HG02623 (cell line): ENCODE measurements around the gene BTBD6.

Source experiments
- ATAC-seq: cut with Tn5 transposase; IDR thresholded peaks from one replicate; pipeline ENCODE4 v1.9.1; 2021; ENCODE audit warnings: moderate library complexity; ENCODE audit not compliant: unreplicated experiment

The BTBD6 gene

DNA sequence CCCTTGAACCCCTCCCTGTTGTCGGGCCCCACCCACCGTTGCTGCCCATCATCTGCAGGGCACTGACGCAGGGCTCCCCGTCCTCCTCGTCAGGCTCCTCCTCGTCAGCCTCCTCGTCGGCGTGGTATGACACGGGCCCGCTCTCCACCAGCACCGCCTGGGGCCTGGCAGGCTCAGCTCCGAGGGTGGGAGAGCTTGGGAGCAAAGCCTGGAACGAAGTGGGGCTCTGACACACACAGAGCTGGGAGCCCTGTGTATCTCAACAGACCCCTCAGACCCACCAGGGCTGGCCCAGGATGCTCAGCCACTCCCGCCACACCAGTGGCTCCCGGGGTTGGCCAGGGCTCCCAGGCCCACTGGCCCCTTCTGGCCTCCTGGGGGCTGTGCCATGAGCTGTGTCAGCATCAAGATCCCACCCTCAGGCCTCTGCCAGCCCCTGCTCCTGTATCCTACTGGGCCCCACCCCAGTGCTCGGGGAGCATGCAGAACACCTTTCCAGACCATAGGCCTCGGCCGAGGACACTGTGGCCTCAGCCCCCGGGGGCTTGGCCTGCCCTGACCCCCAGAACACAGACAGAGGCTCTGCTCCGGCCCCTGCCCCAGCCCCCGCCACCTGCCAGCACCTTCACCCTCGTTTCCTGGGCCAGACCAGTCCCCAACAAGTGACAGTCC, 37.1 kb upstream of the BTBD6 start:
- ATAC-seq = no peak

- ATAC-seq = no peak
Measured at GRCh38 chr14:105211758-105212089, 36.6 kb upstream of the BTBD6 start.

DNA sequence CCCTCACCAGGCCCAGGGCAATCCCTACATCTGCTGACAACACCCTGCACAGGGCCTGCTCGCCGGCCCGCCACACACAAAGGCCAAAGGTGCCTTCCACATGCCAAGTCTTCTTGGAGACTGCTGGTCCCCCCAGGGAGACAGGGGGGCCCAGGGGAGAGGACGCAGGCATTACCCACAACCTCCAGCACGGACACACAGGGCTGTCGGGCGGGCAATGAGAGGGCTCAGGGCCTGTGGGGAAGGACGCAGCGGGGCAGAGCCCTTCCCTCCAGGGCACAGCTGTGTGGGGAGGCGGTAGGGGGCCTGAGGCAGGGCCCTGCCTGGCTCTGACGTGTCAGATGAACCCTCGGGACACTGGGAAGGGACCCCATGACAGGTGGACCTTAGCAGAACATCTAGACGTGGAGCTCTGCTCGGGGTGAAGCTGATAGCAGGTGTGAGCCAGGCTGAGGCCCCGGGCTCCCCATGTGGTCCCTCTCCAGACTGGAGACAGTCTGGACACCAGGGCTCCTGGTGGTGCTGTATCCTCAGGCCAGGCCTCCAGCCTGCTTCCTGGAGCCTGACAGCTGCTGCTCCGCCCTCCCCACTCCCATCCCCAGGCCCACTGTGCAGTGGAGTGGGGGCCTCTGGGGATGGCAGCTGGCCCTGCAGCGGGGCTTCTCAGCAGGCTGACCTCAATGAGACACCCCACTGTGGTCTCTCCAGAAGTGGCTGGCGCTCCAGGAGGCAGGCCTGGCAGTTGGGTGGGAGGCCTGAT, 35.6 kb upstream of the BTBD6 start:
- ATAC-seq = no peak

GRCh38 chr14:105213361-105213760, 35.0 kb upstream of the BTBD6 start:
- ATAC-seq = no peak

DNA sequence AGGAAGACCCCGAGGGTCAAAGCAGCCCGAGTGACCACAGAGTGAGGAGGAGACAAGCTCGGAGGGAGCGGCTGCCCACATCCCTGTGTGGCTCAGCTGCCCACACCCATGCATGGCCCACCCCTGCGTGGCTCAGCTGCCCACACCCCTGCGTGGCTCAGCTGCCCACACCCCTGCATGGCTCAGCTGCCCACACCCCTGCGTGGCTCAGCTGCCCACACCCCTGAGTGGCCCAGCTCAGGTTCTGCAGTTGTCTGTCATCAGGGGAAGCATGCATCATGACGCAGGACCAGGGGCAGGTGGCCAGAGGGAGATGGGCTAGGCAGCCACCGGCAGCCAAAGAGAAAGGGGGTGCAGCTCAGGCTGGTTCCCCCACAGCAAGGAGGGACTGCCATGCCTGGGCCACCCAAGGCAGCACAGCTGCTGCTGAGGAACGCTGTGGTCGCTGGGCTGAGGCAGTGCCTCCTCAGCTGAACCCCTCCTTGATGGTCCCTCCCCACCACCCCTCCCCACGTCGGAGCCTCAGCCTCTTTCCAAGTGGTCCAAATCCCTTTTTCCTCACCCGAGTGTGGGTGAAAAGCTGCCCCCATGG, 33.9 kb upstream of the BTBD6 start:
- no peak for ATAC-seq

GRCh38 chr14:105215602-105216001, 32.7 kb upstream of the BTBD6 start:
- ATAC-seq = no peak

GRCh38 chr14:105216490-105217247, 31.7 kb upstream of the BTBD6 start:
- ATAC-seq = no peak

DNA sequence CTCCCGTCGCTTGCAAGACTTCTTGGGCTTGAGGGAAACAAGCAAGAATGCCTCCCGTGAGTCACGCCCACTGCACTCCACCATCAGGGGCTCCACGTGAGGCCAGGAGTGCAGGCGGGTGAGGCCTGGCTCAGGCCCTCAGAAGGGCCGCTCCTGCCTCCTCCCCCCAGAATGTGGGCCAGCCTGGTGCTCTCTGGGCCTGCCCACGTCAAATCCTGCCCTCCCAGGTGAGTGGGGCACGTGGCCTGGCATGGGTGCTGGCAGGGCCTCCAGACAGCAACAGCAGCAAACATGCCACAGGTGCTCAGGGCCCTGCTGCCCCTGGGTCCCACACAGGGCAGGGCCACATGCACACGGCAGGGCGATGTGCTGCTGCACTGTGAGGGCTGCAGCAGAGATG, 30.6 kb upstream of the BTBD6 start:
- no peak for ATAC-seq

- no peak for ATAC-seq
Measured at GRCh38 chr14:105218611-105219010, 29.7 kb upstream of the BTBD6 start.

DNA sequence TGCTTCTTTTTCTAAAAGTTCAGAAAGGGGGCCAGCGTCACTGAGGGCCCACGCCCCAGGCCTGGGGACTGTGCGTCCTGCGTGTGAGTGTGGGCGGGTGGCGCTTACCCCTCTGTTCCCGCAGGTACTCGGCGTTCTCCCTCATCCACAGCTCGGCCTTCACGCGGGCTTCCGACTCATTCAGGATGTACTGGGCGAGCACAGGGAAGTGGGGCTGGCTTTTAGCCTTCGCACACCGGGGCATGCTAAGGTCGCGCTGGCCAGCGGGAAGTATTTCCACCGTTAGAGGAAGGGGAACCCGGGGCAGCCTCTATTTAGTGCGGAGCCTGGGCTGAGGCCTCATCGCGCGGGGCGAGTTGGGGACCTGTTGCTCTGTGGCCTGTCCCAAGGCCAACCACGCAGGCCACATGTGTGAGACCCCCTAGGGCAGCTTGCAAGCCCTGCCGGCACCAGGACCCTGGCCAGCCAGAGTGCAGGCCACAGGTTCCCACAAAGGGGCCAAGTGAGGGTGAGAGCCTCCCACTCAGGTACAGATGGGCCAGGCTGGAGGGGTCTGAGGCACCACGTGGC, 29.2 kb upstream of the BTBD6 start:
- ATAC-seq = no peak

- no peak for ATAC-seq
Measured at GRCh38 chr14:105219753-105220152, 28.6 kb upstream of the BTBD6 start.

- ATAC-seq = no peak
Measured at GRCh38 chr14:105220699-105221597, 27.4 kb upstream of the BTBD6 start.

- ATAC-seq = no peak
Measured at GRCh38 chr14:105221598-105222178, 26.6 kb upstream of the BTBD6 start.

- ATAC-seq = no peak
Measured at GRCh38 chr14:105223260-105223659, 25.1 kb upstream of the BTBD6 start.

GRCh38 chr14:105223770-105224544, 24.4 kb upstream of the BTBD6 start:
- no peak for ATAC-seq

DNA sequence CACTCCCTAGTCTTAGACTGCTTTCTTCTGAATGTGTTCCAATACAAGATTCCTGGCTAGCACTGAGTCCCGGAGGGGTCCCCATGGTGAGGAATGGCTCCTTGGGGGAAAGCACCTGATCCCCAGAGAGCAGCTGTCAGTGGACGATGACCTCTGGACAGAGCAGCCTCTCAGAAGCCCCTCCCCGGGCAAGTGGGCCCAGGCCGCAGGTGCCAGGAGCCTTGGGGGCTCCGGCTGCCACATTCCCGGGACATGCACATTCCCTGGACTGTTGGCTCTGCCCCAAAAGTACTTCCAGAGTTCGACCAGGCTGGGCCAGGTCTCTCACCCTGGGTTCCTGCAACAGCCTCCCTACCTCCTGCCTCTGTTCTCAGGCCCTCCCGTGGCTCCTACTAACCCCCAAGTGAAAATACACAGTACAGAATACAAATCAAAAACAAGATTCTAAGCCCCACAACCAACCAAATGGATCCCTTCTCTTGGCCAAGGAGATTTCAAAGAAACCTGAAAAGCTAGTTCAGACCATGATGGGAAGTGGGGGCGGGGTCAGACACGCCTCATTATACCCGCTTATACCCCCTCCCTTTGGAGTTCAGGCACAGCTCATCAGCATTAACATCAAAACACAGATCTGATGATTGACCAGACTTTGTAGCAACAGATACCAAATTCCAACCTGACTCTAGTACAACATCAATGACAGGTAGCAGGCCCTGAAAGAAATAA, 23.3 kb upstream of the BTBD6 start:
- no peak for ATAC-seq

- ATAC-seq = no peak
Measured at GRCh38 chr14:105226198-105226597, 22.1 kb upstream of the BTBD6 start.

- ATAC-seq = no peak
Measured at GRCh38 chr14:105227346-105227745, 21.0 kb upstream of the BTBD6 start.

GRCh38 chr14:105228562-105228961, 19.8 kb upstream of the BTBD6 start:
- no peak for ATAC-seq
